Measurements from ENCODE around the gene CBFA2T2. TPM values are rescaled to one million over a fixed set of nuclear protein-coding genes. Genes with fewer than 3 reads are reported as not detected.
"Not testable (repeated sequence)": the region's sequence is repeated elsewhere in the genome, so short reads cannot be mapped to it uniquely, and the experiment has no call there.

CBFA2T2 gene
- polyA plus RNA-seq, 4 donors: 21.8 to 29.8 (median 25.1) TPM

- DNase-seq (ENCODE audit: low read depth in 4 of 4, low spot score in 3 of 4): no peak
Measured at GRCh38 chr20:33568868-33569801, 79.2 kb downstream of the CBFA2T2 start.

DNA sequence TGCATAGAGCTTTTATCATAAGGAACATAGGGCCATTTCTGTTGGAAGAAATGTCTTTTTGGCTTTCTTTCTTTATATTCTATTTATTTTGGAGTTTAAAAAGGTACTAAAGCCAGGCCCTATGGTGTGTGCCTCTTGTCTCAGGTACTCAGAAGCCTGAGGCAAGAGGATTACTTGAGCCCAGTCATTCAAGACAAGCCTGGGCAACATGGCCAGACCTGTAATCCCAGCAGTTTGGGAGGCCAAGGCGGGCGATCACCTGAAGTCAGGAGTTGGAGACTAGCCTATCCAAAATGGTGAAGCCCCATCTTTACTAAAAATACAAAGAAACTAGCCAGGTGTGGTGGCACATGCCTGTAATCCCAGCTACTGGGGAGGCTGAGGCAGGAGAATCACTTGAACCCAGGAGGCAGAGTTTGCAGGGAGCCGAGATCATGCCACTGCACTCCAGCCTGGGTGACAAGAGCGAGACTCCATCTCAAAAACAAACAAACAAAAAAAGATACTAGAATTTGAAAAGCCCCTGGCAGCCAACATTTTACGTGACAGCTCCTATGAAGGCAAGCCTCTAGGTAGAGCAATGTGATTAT is 80.0 kb downstream of the CBFA2T2 start:
- DNase-seq (ENCODE audit: low read depth in 4 of 4, low spot score in 3 of 4): no peak

GRCh38 chr20:33570743-33571142 is 80.8 kb downstream of the CBFA2T2 start:
- no peak for DNase-seq (ENCODE audit: low read depth in 4 of 4, low spot score in 3 of 4)

GRCh38 chr20:33573268-33573667 is 83.4 kb downstream of the CBFA2T2 start:
- DNase-seq (ENCODE audit: low read depth in 4 of 4, low spot score in 3 of 4): not testable (repeated sequence)

GRCh38 chr20:33575282-33575681 is 85.4 kb downstream of the CBFA2T2 start:
- DNase-seq (ENCODE audit: low read depth in 4 of 4, low spot score in 3 of 4): no peak

GRCh38 chr20:33576432-33577125 is 86.7 kb downstream of the CBFA2T2 start:
- no peak for DNase-seq (ENCODE audit: low read depth in 4 of 4, low spot score in 3 of 4)

DNA sequence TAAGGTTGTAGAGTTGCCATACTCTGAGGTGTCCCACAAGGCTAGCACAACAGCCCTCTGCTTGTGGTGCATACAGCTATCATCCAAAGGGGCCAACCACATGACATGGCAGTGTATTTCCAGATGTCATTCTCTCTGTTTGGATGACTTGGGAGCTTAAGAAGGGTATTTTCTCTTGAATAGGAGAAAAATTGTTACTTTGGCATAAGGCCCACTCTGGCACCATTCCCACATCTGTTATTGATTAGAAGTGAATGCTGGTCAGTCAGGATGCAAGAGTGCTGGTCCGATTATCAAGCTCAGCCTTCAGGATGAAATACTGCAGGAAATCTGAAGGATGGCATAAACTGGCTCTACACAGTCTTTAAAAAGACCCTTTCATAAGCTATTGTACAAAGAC is 88.6 kb downstream of the CBFA2T2 start:
- DNase-seq (ENCODE audit: low read depth in 4 of 4, low spot score in 3 of 4): no peak

DNA sequence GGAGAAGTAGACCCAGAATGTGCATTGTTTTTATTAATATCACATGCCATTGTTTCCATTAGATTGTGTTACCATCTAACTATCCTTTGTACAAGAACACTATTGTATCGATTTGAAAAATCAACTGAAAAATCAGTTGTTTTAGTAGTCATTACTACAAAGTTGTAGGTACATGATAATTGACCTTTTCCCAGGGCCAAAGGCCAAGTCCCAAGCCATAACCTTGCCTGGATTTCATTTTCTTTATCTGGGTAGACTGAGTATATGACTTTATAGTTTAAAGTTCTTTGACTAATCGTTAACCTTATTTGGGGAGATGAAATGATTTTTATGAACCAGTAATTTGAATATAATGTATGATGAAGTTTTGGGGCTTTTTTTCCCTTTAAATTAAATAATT is 93.2 kb downstream of the CBFA2T2 start:
- DNase-seq (ENCODE audit: low read depth in 4 of 4, low spot score in 3 of 4): no peak

GRCh38 chr20:33584976-33585375 is 95.1 kb downstream of the CBFA2T2 start:
- no peak for DNase-seq (ENCODE audit: low read depth in 4 of 4, low spot score in 3 of 4)

DNA sequence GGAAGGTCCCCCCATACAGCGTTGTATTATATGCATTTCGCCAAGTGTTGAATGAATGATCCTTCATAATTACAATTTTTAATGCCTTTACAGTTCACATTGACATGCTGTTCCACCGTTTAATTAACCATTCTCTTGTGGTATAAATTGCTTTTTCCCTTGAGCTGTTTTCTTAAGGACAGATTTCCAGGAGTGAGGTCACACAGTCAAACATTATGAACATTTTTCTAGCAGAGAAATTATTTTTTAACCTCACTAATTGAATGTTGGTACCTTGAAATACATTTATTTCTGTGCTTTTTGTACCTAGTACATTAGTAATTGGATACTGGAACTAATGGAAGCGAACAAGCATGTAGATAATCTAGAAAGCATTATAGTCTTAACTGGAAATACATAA is 95.5 kb downstream of the CBFA2T2 start:
- DNase-seq (ENCODE audit: low read depth in 4 of 4, low spot score in 3 of 4): no peak

- DNase-seq (ENCODE audit: low read depth in 4 of 4, low spot score in 3 of 4): no peak
Measured at GRCh38 chr20:33589059-33589458, 99.2 kb downstream of the CBFA2T2 start.

GRCh38 chr20:33591901-33592300 is 102.0 kb downstream of the CBFA2T2 start:
- not testable (repeated sequence) for DNase-seq (ENCODE audit: low read depth in 4 of 4, low spot score in 3 of 4)

DNA sequence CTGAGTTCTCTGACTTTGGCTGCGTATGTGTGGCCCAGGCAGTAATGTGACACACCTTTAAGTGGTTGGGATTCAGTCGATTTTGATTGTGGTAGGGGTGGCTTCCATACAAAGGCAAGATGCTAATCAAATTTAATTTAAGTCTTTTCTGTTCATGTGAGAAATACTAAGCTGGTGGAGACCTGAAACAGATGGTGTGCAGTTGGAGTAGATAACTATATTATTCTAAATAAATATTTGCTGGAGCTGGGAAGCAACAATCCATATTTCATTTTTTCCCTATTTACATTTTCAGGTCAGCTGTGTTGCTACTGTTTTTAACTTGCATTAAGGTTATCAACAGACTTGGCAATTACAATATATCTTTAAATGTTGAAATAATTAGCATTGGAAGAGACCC is 104.8 kb downstream of the CBFA2T2 start:
- no peak for DNase-seq (ENCODE audit: low read depth in 4 of 4, low spot score in 3 of 4)

GRCh38 chr20:33600414-33600813 is 110.5 kb downstream of the CBFA2T2 start:
- no peak for DNase-seq (ENCODE audit: low read depth in 4 of 4, low spot score in 3 of 4)

- DNase-seq (ENCODE audit: low read depth in 4 of 4, low spot score in 3 of 4): no peak
Measured at GRCh38 chr20:33600981-33601380, 111.1 kb downstream of the CBFA2T2 start.

DNA sequence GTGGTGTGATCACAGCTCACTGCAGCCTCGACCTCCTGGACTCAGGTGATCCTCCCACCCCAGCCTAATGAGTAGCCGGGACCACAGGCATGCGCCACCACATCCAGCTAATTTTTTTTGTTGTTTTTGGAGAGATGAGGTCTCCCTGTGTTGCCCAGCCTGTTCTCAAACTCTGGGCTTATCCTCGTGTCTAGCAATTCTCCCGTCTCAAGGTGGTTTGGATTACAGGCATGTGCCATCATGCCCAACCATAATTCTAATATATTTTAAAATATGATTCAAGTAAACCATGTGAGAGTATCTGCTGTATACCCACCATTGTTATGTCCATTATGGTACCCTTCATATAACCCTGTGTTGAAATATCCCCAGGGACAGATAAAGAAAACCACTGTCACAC is 112.0 kb downstream of the CBFA2T2 start:
- no peak for DNase-seq (ENCODE audit: low read depth in 4 of 4, low spot score in 3 of 4)

DNA sequence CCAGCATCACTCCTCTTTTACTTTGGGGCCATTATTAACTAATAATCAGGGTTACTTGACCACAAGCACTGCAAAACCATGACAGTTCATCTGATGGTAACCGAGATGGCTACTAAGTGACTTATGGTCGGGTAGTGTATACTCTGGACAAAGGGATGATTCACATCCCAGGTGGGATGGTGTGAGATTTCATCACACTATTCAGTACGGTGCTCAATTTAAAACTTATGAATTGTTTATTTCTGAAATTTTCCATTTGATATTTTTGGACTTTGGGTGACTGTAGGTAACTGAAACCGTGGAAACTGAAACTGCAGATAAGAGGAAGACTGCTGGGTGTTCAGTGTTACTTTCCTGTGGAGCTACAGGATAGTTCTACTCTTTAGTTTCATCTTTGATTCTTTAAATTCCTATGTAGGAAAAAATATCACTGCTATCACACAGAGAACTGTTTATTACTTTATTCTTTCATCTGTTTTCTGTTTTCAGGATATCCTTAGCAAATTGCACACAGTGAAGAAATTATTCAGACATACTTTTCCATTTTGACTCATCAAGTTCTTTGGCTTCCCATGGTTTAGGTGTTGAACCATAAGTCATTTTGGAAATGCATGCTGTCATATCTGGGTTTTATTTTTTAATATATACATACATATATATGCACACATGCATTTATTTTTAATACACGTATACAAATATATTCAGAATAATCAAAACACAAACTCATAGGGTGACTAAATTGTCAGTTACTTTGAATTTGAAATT is 113.1 kb downstream of the CBFA2T2 start:
- DNase-seq (ENCODE audit: low read depth in 4 of 4, low spot score in 3 of 4): no peak

DNA sequence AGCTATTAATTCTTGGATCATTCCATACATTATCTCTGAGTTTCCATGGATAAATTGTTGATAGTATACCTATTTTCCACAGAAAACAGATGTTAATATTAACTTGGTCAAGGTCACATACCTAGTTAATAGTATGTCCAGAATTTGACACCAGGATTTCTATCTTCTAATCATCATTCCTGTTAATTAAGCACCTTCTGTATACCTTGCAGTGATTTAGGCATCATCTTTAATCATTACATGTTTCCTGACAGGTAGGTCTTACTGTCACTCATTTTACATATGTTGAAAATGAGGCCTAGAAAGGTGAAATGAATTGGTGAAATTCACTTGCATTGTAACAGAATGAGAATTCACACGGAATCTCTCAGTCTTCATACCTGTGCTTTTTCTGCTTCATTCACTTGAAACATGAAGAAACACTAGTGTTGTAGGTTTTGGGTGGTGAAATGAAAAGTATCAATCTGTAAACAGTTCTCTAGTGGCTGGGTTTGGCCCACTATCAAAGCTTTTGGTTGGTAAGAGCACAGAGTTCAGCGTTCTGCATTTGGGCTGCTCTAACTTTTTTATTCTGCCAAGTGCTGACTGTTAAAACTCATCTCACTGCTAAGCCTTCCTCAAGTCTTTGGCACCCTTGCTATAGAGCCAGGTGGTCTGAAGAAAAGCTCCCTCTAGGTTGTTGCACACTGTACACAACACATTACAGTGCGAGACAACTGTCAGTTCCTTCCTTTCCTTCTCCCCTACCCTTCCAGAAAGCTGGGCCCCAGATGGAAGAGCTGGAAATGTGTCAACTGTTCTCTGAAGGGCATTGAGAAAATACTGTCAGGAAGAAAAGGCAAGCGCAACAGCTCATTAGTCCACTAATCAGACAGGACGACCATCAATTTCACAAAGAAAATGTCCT is 114.4 kb downstream of the CBFA2T2 start:
- no peak for DNase-seq (ENCODE audit: low read depth in 4 of 4, low spot score in 3 of 4)

DNA sequence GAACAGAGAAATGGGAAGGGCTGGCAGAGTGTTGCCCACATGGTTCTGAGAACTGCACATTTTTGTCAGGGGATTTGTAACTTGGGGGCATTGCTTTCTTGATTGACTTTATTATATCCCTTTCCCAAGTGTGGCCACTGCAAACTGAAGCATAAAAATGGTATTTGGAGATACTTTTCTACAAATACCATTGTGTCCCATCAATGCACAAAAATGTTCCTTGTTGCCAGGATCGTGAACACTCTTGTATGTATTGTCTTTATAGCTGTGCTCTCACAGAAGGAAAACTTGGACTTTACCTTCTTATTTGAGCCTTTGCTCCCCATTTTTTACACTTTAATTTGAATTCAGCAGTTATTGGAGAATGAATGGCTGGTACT is 115.1 kb downstream of the CBFA2T2 start:
- DNase-seq (ENCODE audit: low read depth in 4 of 4, low spot score in 3 of 4): no peak
